Measurements from ENCODE around the gene NUP98. TPM values are rescaled to one million over a fixed set of nuclear protein-coding genes. Genes with fewer than 3 reads are reported as not detected.

NUP98 gene
- total RNA-seq, 1 donor from 2014 or later, result 24.7 TPM

- DNase-seq (ENCODE audit: low spot score), result no peak
Observed at GRCh38 chr11:3738723-3739122, 58.6 kb downstream of the NUP98 start.

GRCh38 chr11:3738241-3738640 lies 59.1 kb downstream of the NUP98 start:
- DNase-seq (ENCODE audit: low spot score), result no peak
- ATAC-seq, result peak; percentile 45

More at GRCh38 chr11:3738723-3739122, 58.6 kb downstream of the NUP98 start:
- no peak for ATAC-seq

- ATAC-seq, result peak; percentile 52
- no peak for DNase-seq (ENCODE audit: low spot score)
Observed at GRCh38 chr11:3737386-3737933, 59.9 kb downstream of the NUP98 start.

- ATAC-seq (no peak), DNase-seq (ENCODE audit: low spot score) (no peak)
Observed at GRCh38 chr11:3736816-3737215, 60.5 kb downstream of the NUP98 start.

GRCh38 chr11:3735827-3736226 lies 61.5 kb downstream of the NUP98 start:
- DNase-seq (ENCODE audit: low spot score) (no peak), ATAC-seq (no peak)

- ATAC-seq (peak; percentile 13), DNase-seq (ENCODE audit: low spot score) (no peak)
Observed at GRCh38 chr11:3732671-3733436, 64.5 kb downstream of the NUP98 start.

- ATAC-seq (no peak), DNase-seq (ENCODE audit: low spot score) (no peak)
Observed at GRCh38 chr11:3723014-3723708, 74.2 kb downstream of the NUP98 start.

- DNase-seq (ENCODE audit: low spot score) (no peak), ATAC-seq (no peak)
Observed at GRCh38 chr11:3722100-3722499, 75.3 kb downstream of the NUP98 start.

GRCh38 chr11:3720997-3721396 lies 76.4 kb downstream of the NUP98 start:
- no peak for DNase-seq (ENCODE audit: low spot score)

GRCh38 chr11:3712274-3712673 lies 85.1 kb downstream of the NUP98 start:
- ATAC-seq (peak; percentile 78), DNase-seq (ENCODE audit: low spot score) (no peak)

More at GRCh38 chr11:3720997-3721396, 76.4 kb downstream of the NUP98 start:
- no peak for ATAC-seq

- DNase-seq (ENCODE audit: low spot score) (no peak), ATAC-seq (no peak)
Observed at GRCh38 chr11:3710485-3711259, 86.7 kb downstream of the NUP98 start.

GRCh38 chr11:3709977-3710376 lies 87.4 kb downstream of the NUP98 start:
- DNase-seq (ENCODE audit: low spot score) (peak; percentile 65), ATAC-seq (peak; percentile 86)

GRCh38 chr11:3707176-3707575 lies 90.2 kb downstream of the NUP98 start:
- no peak for DNase-seq (ENCODE audit: low spot score)
- no peak for ATAC-seq

- no peak for DNase-seq (ENCODE audit: low spot score)
- no peak for ATAC-seq
Observed at GRCh38 chr11:3703383-3703782, 94.0 kb downstream of the NUP98 start.

GRCh38 chr11:3700910-3701309 lies 96.4 kb downstream of the NUP98 start:
- ATAC-seq (no peak), DNase-seq (ENCODE audit: low spot score) (no peak)

- no peak for ATAC-seq
- no peak for DNase-seq (ENCODE audit: low spot score)
Observed at GRCh38 chr11:3700410-3700809, 96.9 kb downstream of the NUP98 start.

- no peak for DNase-seq (ENCODE audit: low spot score)
- ATAC-seq, result no peak
Observed at GRCh38 chr11:3686751-3687150, 110.6 kb downstream of the NUP98 start.

- ATAC-seq (no peak), DNase-seq (ENCODE audit: low spot score) (no peak)
Observed at GRCh38 chr11:3685923-3686322, 111.4 kb downstream of the NUP98 start.

GRCh38 chr11:3684819-3685172 lies 112.6 kb downstream of the NUP98 start:
- ATAC-seq, result peak; percentile 34
- no peak for DNase-seq (ENCODE audit: low spot score)

GRCh38 chr11:3684129-3684818 lies 113.1 kb downstream of the NUP98 start:
- DNase-seq (ENCODE audit: low spot score), result no peak
- no peak for ATAC-seq

GRCh38 chr11:3683039-3683438 lies 114.3 kb downstream of the NUP98 start:
- ATAC-seq (no peak), DNase-seq (ENCODE audit: low spot score) (no peak)
